HG02840 (cell line): Measurements from ENCODE around the gene ALG9.

ENCODE experiments used
- ATAC-seq: cut with Tn5 transposase; IDR thresholded peaks from one replicate; pipeline ENCODE4 v1.9.1; 2021; ENCODE audit warnings: mild to moderate bottlenecking, moderate library complexity, moderate number of reproducible peaks; ENCODE audit not compliant: unreplicated experiment, low FRiP score

Gene ALG9

DNA sequence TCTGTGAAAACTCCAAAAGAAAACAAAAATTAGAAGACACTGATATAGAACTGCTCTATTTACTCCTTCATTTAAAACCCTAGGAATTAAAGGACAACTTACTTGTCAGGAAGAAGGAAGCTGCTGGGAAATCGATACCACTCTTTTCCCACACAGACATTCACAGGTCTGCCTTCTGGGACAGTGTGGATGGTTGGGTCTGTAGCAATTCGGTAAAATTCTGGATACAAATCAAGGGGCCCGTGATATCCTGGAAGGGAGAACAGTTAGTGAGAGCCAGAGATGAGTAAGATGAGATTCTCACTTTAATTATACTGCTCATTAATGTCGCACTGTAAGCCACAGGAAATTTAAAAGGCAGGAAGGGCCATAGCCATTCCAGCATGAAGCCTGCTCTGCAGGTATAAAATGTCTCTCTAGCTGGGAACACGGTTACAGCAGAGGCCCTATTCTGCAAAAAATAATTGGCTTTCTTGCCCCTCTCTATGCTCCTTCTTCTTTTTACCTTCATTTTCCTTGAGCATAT is 34.0 kb downstream of the ALG9 start:
- no peak for ATAC-seq

DNA sequence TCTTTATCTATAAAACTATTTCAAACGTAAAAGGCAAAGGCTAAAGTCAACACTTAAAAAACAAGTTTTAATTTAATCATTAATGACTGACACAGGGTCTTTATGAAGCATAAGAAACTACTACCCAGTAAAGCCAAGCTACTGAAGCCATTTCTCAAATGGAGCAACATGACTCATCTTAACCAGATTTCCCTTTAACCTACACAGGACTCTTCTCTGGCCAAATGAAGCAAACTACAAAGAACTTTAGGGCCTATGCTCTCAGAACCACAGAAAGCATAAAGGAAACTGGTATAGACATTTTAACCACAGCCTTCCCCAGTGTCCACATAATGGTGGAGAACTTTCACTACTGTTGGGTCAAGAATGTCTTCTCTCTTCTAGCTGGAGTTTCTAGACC is 34.7 kb downstream of the ALG9 start:
- ATAC-seq = peak; percentile 76

- ATAC-seq = no peak
Observed at GRCh38 chr11:111836162-111836561, 35.2 kb downstream of the ALG9 start.

GRCh38 chr11:111835665-111836064 is 35.7 kb downstream of the ALG9 start:
- ATAC-seq = no peak

DNA sequence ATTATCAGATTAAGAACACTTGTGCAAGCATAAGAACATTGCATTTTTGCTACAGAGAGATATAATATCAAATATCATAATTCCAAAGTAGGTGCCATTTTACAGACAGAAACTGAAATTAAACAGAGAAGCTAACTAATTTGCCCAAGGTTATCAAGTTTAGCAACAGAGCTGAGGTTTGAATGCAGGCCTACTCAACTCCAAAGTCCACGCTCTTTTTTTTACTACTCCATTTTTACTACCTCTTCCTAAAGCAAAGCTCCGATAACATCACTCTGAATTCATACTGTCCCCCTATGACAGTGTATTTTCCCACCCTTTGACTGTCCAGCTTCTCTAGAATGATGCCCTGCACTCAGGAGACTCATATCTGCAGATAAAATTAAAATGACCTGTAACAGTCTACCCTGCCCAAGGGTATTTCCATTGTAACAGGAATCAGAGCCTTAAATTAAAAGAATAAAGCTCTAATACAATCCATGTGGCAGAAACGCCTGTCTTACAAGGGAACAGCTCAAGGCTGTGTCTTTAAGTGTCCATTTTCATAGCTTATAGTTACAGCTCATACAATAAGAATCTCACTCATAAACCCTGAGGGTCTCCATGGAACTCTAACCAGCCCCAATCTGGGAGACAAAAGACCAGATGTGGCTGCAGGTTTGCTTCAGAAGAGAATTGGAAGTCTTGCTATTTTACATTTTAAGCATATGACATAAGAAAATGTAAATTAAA is 36.8 kb downstream of the ALG9 start:
- ATAC-seq = no peak

- ATAC-seq = no peak
Observed at GRCh38 chr11:111833524-111833923, 37.9 kb downstream of the ALG9 start.

GRCh38 chr11:111829185-111829968 is 42.0 kb downstream of the ALG9 start:
- peak; percentile 58 for ATAC-seq

DNA sequence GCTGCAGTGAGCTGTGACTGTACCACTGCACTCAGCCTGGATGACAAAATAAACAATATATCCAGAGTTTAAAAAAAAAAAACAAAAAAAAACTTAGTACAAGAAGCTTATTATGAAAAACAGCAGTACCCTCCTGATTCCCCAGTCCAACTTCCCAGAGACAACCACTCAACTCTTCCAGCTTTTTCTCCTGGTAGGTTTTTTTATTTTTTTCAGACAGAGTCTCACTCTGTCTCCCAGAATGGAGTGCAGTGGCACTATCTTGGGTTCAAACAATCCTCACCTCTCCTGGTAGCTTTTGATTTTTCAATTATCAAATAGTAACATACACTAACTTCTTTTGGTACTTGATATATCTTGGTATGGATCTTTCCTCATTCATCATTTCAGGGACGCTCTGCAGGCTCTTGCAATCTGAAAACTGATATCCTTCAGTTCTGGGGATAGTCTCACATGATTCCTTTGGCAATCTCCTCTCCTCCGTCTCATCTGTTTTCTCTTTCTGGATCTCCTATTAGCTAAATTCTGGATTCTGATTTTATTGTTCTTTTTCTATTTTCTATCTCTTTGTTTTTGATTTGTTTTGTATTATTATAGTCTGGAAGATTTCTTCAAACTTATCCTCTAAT is 44.9 kb downstream of the ALG9 start:
- ATAC-seq = no peak

DNA sequence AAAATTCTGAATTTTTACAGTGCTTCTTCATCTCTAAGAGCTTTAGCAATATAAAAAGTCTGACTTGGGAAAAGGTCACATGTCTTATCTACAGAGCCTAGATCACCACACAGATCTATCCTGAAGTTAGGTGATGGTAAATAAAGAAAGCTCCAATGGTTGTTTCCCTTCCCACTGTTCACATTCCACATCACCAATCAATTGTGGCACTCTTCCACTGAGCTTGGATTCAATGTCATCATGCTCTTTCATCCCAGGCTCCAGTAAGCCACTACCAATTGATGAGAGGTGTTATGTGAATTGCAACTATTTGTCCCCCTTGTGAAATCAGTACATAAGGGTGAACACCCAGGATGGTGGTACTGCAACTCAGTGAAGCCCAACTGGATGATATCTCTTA is 47.8 kb downstream of the ALG9 start:
- ATAC-seq = no peak

- ATAC-seq = no peak
Observed at GRCh38 chr11:111823131-111823530, 48.2 kb downstream of the ALG9 start.

GRCh38 chr11:111819829-111820237 is 51.5 kb downstream of the ALG9 start:
- no peak for ATAC-seq

DNA sequence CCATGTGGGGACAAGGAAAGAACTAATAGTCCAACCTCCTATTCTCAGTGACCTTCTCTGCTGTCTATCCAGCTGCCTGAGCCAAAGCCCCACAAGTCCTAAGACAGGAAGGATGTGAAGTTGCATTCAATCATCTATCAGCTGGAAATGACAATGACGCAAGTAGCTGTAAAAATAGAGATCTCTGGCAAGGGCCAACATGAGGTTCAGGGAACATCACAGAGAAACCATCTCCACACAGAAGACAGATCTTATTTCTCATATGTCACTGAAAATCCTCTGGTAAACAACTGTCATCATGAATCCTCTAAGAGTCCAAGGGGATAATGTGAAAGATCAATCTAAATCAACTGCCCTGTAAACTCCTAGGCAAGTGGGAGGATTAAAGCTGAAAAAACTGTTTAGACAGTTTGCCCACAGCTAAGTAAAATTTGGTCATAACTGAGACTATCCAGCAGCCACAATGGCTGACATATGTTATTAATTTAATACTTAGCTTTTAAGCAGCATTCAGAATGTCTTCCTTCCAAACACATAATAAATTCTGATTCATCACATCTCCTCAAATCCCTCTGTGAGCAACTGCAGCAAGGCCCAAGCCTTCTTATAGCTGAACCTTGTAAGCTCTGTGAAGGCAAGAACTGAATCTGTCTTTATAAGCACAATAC is 52.1 kb downstream of the ALG9 start:
- ATAC-seq = no peak

DNA sequence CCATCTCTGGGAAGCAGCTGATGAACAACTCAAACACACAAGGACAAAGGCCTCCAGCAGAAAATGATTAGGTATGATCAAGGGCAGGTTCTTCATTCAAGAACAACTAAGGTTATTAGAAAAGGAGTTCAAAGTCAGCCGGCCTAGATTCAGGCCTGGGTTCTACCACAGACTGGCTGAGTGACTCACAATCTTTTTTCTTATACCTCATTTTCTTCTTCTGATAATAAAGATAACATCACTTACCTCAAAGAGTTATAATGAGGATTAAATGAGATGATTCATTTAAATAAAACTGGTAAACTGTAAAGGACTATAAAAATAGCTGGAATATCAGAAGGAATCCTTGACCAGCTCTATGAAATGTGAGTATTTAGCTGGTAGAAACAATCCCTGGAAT is 55.9 kb downstream of the ALG9 start:
- no peak for ATAC-seq

DNA sequence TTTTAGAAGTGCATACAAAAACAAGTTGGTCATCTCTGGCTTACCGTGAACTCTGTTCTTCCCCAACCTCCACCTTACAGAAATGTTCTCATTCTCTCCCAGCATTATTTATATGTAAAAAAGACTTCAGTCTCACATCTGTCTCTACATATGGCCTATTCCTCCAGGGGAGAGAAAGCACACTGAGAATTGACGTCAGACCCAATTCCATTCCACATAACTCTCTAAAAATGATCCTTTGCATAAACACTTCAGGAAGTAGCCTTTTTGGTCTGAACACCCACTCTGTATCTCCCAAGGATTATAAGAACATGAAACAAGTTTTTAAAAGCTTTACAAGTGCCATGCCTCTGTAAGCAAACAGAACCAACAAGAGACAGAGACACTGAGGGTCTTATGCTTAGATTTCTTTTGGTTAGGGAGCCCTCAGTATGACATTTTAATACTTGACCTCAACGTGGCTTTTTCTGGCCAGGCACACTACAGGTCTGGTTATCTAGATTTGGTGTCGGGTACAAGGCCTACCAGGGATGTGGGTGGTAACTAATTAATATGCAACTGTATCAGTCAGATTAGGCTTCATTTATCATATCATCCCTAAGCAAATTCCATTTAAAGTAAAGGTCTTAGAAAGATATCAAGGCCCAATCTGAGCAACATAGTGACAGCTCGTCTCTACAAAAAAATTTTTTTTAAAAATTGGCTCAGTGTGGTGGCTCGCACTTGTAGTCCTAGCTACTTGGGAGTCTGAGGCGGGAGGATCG is 56.6 kb downstream of the ALG9 start:
- no peak for ATAC-seq

GRCh38 chr11:111814106-111814505 is 57.3 kb downstream of the ALG9 start:
- no peak for ATAC-seq

DNA sequence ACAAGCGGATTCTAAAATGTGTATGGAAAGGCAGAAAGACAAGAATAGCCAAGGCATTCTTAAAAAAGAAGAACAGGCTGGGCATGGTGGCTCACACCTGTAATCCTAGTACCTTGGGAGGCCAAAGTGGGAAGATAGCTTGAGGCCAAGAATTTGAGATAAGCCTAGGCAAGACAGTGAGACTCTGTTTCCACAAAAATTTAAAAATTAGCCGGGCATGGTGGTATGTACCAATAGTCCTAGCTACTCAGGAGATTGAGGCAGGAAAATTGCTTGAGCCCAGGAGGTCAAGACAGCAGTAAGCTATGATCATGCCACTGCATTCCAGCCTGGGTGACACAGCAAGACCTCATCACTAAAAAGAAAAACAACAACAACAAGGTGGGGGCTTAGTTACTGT is 59.2 kb downstream of the ALG9 start:
- no peak for ATAC-seq

- ATAC-seq = no peak
Observed at GRCh38 chr11:111811445-111811844, 59.9 kb downstream of the ALG9 start.

DNA sequence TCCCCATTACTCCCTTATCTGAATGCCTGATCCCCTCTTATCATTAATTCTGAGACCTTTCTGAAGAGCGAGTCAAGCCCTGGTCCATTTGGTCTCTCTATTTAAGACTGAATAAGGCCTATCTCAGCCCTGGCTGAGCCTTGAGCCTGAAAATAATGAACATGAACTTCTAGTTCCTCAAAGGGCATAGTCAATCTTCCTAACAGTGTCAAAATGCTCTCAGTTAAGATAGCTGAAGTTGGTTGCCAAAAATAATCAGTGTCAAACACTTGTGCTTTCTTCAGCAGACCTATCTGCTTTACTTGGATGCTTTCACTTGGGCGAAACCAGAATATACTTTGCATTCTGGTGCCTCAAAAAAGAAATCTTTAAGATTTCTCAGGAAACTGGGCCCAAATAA is 62.5 kb downstream of the ALG9 start:
- no peak for ATAC-seq

DNA sequence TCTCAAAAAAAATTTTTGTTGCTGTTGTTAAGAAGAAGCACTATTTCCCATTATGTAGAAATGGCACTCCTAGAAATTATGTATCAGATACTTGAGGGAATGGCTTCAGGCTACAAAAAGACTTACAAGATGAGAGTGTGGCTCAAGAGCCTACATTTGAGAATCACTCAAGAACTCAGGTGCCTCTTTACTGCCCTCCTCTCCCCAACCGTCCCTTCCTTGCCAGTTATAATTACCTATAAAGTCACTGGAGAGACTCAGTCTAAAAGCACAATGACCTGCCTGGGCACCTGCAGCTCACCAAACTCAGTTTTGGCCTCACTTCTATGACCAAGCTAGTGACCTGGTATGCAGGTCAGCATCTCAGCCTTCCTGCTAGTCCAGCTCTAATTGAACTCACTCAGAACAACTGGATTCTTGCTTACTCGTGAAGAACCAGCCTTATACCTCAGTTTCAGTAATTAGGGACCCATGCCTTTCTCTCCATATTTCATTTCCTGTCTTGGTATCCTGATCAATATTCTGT is 63.3 kb downstream of the ALG9 start:
- no peak for ATAC-seq

GRCh38 chr11:111807076-111807475 is 64.3 kb downstream of the ALG9 start:
- ATAC-seq = no peak
